GM23248 (cell line): ENCODE measurements around the gene SCN4A.

Experiments used
- EZH2 ChIP-seq: fragments of 200-600 bp; sonication (generic); IDR thresholded peaks from 2 replicates; pipeline ENCODE4 v1.6.1; 2018; ENCODE audit warnings: antibody characterized with exemption, mild to moderate bottlenecking; ENCODE audit not compliant: insufficient read depth, poor library complexity, severe bottlenecking
- EZH2phosphoT487 ChIP-seq: fragments of 200-600 bp; sonication (generic); IDR thresholded peaks from 2 replicates; pipeline ENCODE4 v1.6.1; 2018; ENCODE audit warnings: antibody characterized with exemption, moderate library complexity, mild to moderate bottlenecking, low read depth; ENCODE audit not compliant: insufficient read depth

- no peak for TF ChIP-seq EZH2phosphoT487
- no peak for TF ChIP-seq EZH2
Observed at GRCh38 chr17:64007838-64008282, 35.1 kb upstream of the SCN4A start.
